Panc1 (cell line): ENCODE data around the gene OLIG1.

Source experiments
- POLR2AphosphoS5 ChIP-seq: IDR thresholded peaks from 2 replicates; pipeline ENCODE4 v1.6.1; 2012; ENCODE audit warnings: mild to moderate bottlenecking, low read depth, low read length, moderate library complexity
- TCF7L2 ChIP-seq: IDR thresholded peaks from 2 replicates; pipeline ENCODE4 v1.6.1; 2011; ENCODE audit warnings: mild to moderate bottlenecking, low read depth, low read length, inconsistent platforms
- TF ChIP-seq, protein P1 (sequence below): fragments of 450-650 bp; IDR thresholded peaks from 2 replicates; pipeline ENCODE4 v1.5.1; 2017; ENCODE audit warnings: mild to moderate bottlenecking
- TF ChIP-seq, protein P2 (sequence below), 2 experiments: IDR thresholded peaks; 2 replicates each; pipeline ENCODE4 v1.6.1; 2011 to 2012; ENCODE audit warnings: low read depth in 2 of 2, control low read depth in 1 of 2, low read length in 1 of 2, mild to moderate bottlenecking in 1 of 2, moderate library complexity in 1 of 2; ENCODE audit not compliant: insufficient read depth in 1 of 2

DNA sequence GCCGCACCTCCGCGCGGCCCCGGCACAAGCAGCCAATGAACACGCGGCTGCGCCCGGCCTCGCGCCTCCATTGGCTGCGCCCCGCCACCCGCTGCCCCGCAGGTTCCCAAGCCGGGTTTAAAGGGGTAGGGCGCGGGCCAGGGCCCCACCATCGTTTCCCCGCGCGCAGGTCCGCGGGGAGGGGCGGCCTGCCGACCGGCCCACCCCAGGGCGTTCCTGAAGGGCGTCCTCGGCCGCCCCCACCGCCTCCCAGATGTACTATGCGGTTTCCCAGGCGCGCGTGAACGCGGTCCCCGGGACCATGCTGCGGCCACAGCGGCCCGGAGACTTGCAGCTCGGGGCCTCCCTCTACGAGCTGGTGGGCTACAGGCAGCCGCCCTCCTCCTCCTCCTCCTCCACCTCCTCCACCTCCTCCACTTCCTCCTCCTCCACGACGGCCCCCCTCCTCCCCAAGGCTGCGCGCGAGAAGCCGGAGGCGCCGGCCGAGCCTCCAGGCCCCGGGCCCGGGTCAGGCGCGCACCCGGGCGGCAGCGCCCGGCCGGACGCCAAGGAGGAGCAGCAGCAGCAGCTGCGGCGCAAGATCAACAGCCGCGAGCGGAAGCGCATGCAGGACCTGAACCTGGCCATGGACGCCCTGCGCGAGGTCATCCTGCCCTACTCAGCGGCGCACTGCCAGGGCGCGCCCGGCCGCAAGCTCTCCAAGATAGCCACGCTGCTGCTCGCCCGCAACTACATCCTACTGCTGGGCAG is at the start of gene OLIG1:
- TF ChIP-seq, protein P1, sequence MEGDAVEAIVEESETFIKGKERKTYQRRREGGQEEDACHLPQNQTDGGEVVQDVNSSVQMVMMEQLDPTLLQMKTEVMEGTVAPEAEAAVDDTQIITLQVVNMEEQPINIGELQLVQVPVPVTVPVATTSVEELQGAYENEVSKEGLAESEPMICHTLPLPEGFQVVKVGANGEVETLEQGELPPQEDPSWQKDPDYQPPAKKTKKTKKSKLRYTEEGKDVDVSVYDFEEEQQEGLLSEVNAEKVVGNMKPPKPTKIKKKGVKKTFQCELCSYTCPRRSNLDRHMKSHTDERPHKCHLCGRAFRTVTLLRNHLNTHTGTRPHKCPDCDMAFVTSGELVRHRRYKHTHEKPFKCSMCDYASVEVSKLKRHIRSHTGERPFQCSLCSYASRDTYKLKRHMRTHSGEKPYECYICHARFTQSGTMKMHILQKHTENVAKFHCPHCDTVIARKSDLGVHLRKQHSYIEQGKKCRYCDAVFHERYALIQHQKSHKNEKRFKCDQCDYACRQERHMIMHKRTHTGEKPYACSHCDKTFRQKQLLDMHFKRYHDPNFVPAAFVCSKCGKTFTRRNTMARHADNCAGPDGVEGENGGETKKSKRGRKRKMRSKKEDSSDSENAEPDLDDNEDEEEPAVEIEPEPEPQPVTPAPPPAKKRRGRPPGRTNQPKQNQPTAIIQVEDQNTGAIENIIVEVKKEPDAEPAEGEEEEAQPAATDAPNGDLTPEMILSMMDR, result no peak
- TF ChIP-seq POLR2AphosphoS5, result no peak
- TF ChIP-seq, protein P2, sequence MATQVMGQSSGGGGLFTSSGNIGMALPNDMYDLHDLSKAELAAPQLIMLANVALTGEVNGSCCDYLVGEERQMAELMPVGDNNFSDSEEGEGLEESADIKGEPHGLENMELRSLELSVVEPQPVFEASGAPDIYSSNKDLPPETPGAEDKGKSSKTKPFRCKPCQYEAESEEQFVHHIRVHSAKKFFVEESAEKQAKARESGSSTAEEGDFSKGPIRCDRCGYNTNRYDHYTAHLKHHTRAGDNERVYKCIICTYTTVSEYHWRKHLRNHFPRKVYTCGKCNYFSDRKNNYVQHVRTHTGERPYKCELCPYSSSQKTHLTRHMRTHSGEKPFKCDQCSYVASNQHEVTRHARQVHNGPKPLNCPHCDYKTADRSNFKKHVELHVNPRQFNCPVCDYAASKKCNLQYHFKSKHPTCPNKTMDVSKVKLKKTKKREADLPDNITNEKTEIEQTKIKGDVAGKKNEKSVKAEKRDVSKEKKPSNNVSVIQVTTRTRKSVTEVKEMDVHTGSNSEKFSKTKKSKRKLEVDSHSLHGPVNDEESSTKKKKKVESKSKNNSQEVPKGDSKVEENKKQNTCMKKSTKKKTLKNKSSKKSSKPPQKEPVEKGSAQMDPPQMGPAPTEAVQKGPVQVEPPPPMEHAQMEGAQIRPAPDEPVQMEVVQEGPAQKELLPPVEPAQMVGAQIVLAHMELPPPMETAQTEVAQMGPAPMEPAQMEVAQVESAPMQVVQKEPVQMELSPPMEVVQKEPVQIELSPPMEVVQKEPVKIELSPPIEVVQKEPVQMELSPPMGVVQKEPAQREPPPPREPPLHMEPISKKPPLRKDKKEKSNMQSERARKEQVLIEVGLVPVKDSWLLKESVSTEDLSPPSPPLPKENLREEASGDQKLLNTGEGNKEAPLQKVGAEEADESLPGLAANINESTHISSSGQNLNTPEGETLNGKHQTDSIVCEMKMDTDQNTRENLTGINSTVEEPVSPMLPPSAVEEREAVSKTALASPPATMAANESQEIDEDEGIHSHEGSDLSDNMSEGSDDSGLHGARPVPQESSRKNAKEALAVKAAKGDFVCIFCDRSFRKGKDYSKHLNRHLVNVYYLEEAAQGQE (IDR thresholded peaks at IDR 0.05; ENCODE audit: insufficient read depth in 1 of 2, low read depth in 2 of 2, low read length in 1 of 2), result no peak
- no peak for TF ChIP-seq TCF7L2
